ENCODE results near the gene EI24. TPM values are rescaled to one million over a fixed set of nuclear protein-coding genes. Genes with fewer than 3 reads are reported as not detected.
A peak's percentile ranks its signal among the peaks of the same experiment; 100 is the strongest.

The EI24 gene
- total and polyA plus RNA-seq, 9 of the 15 experiments (the other 6 are each of a cell fraction or from before 2014, with no cell fraction given): 50.4 to 260 (median 168) TPM

- TF ChIP-seq ZNF280B (CRISPR knock-in tag; IDR thresholded peaks at IDR 0.05): no peak
- TF ChIP-seq ZNF324 (CRISPR knock-in tag; IDR thresholded peaks at IDR 0.05): no peak
- TF ChIP-seq NR2C2 (CRISPR knock-in tag; IDR thresholded peaks at IDR 0.05): no peak
- peak; percentile 71 for TF ChIP-seq NR2C2 (tag; IDR thresholded peaks at IDR 0.05)
- TF ChIP-seq ZNF695 (CRISPR knock-in tag; IDR thresholded peaks at IDR 0.05): no peak
- peak; percentile 60; the same call in 1 of the 2 replicates for TF ChIP-seq EHMT2 (IDR thresholded peaks at IDR 0.05)
- no peak; a peak in 1 of 4 replicates for TF ChIP-seq FOXK2 (conservative IDR thresholded peaks at IDR 0.05 in 1 of 2, IDR thresholded peaks at IDR 0.05 in 1 of 2; ENCODE audit: low read depth in 2 of 2)
- TF ChIP-seq PYGO2 (tag; IDR thresholded peaks at IDR 0.05): no peak
- TF ChIP-seq SMARCA4 (IDR thresholded peaks at IDR 0.05): 0 out of 2 replicates have a peak, but pooled peaks have one; percentile 32
- TF ChIP-seq ZNF511 (CRISPR knock-in tag; IDR thresholded peaks at IDR 0.05): peak; percentile 65; the same call in 1 of the 2 replicates
- TF ChIP-seq POLR3A (IDR thresholded peaks at IDR 0.05; ENCODE audit: borderline replicate concordance, extremely low read depth, insufficient read depth, insufficient read length): no peak
- TF ChIP-seq HNRNPLL (IDR thresholded peaks at IDR 0.05; ENCODE audit: low read depth, low read length, poor library complexity, severe bottlenecking): peak; percentile 75
- TF ChIP-seq GTF2B (IDR thresholded peaks at IDR 0.05; ENCODE audit: extremely low read depth, insufficient read length): no peak
- TF ChIP-seq ZNF778 (CRISPR knock-in tag; IDR thresholded peaks at IDR 0.05): no peak
- TF ChIP-seq NKRF (IDR thresholded peaks at IDR 0.05; ENCODE audit: borderline replicate concordance): peak; percentile 47; the same call in 1 of the 2 replicates
- no peak for TF ChIP-seq BRF1 (IDR thresholded peaks at IDR 0.05; ENCODE audit: borderline replicate concordance, extremely low read depth, insufficient read length)
- no peak for TF ChIP-seq DLX4 (CRISPR knock-in tag; IDR thresholded peaks at IDR 0.05)
- no peak for TF ChIP-seq CHCHD3 (CRISPR knock-in tag; IDR thresholded peaks at IDR 0.05)
- TF ChIP-seq IRF1 (CRISPR knock-in tag; IDR thresholded peaks at IDR 0.05; ENCODE audit: borderline replicate concordance): no peak
- no peak for TF ChIP-seq ZNF133 (CRISPR knock-in tag; IDR thresholded peaks at IDR 0.05)
Observed at GRCh38 chr11:125568970-125569914, at the start of gene EI24 (continued).
